ENCODE measurements around the gene UBE2Q2. TPM values are rescaled to one million over a fixed set of nuclear protein-coding genes. Genes with fewer than 3 reads are reported as not detected.

UBE2Q2 gene
- total and polyA plus RNA-seq, 2 of the 4 experiments (the other 2 are of a cell fraction): 18.0 to 28.9 TPM

DNA sequence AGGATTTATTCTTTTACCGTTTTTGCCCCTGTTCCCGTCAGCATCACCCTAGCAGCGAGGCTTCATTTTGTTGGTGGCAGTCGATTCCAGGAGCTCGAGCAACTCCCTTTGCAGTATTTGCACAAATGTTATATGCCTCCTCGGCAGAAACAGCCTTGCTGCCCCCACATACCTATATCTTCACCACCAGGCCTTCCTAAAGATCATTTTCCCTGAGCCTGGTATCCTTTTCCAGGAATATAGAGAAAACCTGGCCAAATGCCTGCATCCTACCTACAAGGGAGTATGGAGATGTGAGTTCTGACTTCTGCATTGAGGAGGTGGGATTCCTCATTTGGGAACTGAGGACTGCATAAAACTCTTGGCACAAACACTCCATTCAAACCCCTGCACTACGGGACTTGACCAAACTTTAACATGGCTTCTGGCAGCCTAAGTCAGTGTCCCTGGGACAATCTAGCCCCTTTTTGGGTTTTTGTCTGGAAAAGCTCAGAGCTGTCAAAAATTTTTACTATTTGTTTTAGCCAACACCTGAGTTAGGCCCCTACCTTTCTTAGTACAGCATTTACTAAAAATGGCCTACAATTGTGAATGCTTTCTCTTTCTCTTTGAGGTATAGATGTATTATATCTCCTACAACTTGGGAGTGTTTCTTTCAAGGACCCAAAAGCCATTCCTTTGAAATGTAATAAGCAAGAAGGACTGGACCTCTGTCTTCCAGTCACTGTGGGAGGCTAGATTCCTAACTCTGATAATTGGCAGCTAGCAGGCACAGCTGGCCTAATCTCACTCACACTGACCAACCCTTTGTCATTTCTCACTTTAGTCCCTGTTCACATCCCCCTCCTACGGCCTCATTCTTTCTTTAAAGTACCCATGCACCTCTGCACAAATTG, 12.1 kb upstream of the UBE2Q2 start:
- dilution Hi-C loops (cut with HindIII; ENCODE audit: low sequenced_read_pairs, unreplicated experiment): no loop called here
- TF ChIP-seq ELK1 (IDR thresholded peaks at IDR 0.05; ENCODE audit: borderline replicate concordance, low read depth, low read length): no peak
- no peak for TF ChIP-seq SMC3 (IDR thresholded peaks at IDR 0.05; ENCODE audit: low read depth, low read length)
- TF ChIP-seq NFE2L2 (IDR thresholded peaks at IDR 0.05; ENCODE audit: low read depth, low read length): no peak
- TF ChIP-seq, protein P1, sequence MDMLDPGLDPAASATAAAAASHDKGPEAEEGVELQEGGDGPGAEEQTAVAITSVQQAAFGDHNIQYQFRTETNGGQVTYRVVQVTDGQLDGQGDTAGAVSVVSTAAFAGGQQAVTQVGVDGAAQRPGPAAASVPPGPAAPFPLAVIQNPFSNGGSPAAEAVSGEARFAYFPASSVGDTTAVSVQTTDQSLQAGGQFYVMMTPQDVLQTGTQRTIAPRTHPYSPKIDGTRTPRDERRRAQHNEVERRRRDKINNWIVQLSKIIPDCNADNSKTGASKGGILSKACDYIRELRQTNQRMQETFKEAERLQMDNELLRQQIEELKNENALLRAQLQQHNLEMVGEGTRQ (IDR thresholded peaks at IDR 0.05; ENCODE audit: low read depth, low read length): no peak
- TF ChIP-seq CTCF (conservative IDR thresholded peaks at IDR 0.05; ENCODE audit: low read depth, low read length): no peak
- no peak for TF ChIP-seq CEBPB (IDR thresholded peaks at IDR 0.05; ENCODE audit: low read depth, low read length)
- no peak for TF ChIP-seq RFX5 (IDR thresholded peaks at IDR 0.05; ENCODE audit: low read depth, low read length)
- TF ChIP-seq FOS (IDR thresholded peaks at IDR 0.05; ENCODE audit: low read depth, low read length): no peak
- no peak for TF ChIP-seq MAFK (IDR thresholded peaks at IDR 0.05; ENCODE audit: low read depth, low read length)
- TF ChIP-seq MXI1 (IDR thresholded peaks at IDR 0.05; ENCODE audit: borderline replicate concordance, low read depth, low read length): no peak
- no peak for TF ChIP-seq POLR2A (IDR thresholded peaks at IDR 0.05; ENCODE audit: low read depth, low read length)
- intact Hi-C loops (cut with micrococcal nuclease): no loop called here
- no peak overlapping the region for H3K18ac ChIP-seq (ENCODE audit: low read depth, low read length)
- no peaks in the 10 kb centered on the region for H3K79me1 ChIP-seq (ENCODE audit: low read depth in 1 of 2, low read length in 2 of 2)
- H2AK5ac ChIP-seq (ENCODE audit: low read depth, low read length): no peak overlapping the region
- H3K4me2 ChIP-seq (ENCODE audit: low read depth, low read length): no peak overlapping the region
- no peak overlapping the region for H3K56ac ChIP-seq (ENCODE audit: extremely low read depth, insufficient read depth, low read length)
- no peak overlapping the region for H2BK15ac ChIP-seq (ENCODE audit: low read depth, low read length)
- no peak overlapping the region for H2AK9ac ChIP-seq (replicated peaks; ENCODE audit: low read depth, low read length, poor library complexity)
- H3K9me1 ChIP-seq (ENCODE audit: insufficient read depth, low read length): 0 out of 2 replicates have a peak, but pooled peaks cover 3% of the 10 kb centered on the region
- H2BK120ac ChIP-seq (ENCODE audit: low read depth, low read length): no peak overlapping the region
- H3K23ac ChIP-seq (ENCODE audit: low read depth, low read length): no peak overlapping the region
- in situ Hi-C loops (cut with MboI; ENCODE audit: low sequenced_read_pairs): no loop called here
- DNase-seq (no peak), ATAC-seq (ENCODE audit: low read depth) (no peak)
- no peak overlapping the region for H4K91ac ChIP-seq (ENCODE audit: insufficient read depth, low read depth, low read length)
- no peaks in the 10 kb centered on the region for H3K4me1 ChIP-seq (ENCODE audit: control insufficient read depth, insufficient read depth, low read length)
- H3K27me3 ChIP-seq (ENCODE audit: control insufficient read depth, insufficient read depth, low read length): peaks cover 6% of the 10 kb centered on the region; the same call in 1 of the 2 replicates
- no peaks in the 10 kb centered on the region for H3K9me3 ChIP-seq (ENCODE audit: control insufficient read depth, insufficient read depth, low read length)
- H3K27ac ChIP-seq (ENCODE audit: insufficient read depth, low read length): no peak overlapping the region
- H4K20me1 ChIP-seq (ENCODE audit: insufficient read depth, low read length): no peaks in the 10 kb centered on the region
- no peak overlapping the region for H3K14ac ChIP-seq (replicated peaks; ENCODE audit: low read depth, low read length)
- BruUV-seq (replicated peaks): no TSS peak
- no peak overlapping the region for H2BK5ac ChIP-seq (ENCODE audit: low read depth, low read length, poor library complexity, severe bottlenecking)
- no peak overlapping the region for H2AFZ ChIP-seq (replicated peaks; ENCODE audit: low read length, poor library complexity)
- 20% methylated on average over 1 of the region's 8 CpGs; no CpG with 5 or more reads in 1 of the 2 experiments for whole genome bisulfite sequencing, 2 experiments (ENCODE audit: extremely low coverage in 2 of 2, insufficient read length in 1 of 2)
- no peak overlapping the region for H3K4me3 ChIP-seq (ENCODE audit: insufficient read depth, low read depth, low read length)
- no peak overlapping the region for H3K4ac ChIP-seq (ENCODE audit: low read depth, low read length)
- H3K9ac ChIP-seq (ENCODE audit: low read depth, low read length): no peak overlapping the region
- POLR2A ChIA-PET (ENCODE audit: unreplicated experiment): interaction anchor here (0.5 kb wide), 1 partner anchor 11 kb away, joined by 4 read pairs; no protein-coding TSS in a partner anchor
- no peak overlapping the region for H4K8ac ChIP-seq (ENCODE audit: low read depth in 2 of 2, low read length in 2 of 2)
- CTCF ChIA-PET: interaction anchor here (0.6 kb wide), 2 partner anchors 21 to 448 kb away, joined by 4 to 5 read pairs; no protein-coding TSS in a partner anchor
- no peak overlapping the region for H2BK20ac ChIP-seq (ENCODE audit: low read depth, low read length)
- no peaks in the 10 kb centered on the region for H3K36me3 ChIP-seq (ENCODE audit: control insufficient read depth, insufficient read depth, low read length)
- no peak overlapping the region for H4K5ac ChIP-seq (ENCODE audit: low read depth, low read length)
